GM19099 (cell line): ENCODE measurements around the gene TOR1B.
A peak's percentile ranks its signal among the peaks of the same experiment; 100 is the strongest.

Experiments used
- POLR2A ChIP-seq: IDR thresholded peaks from 3 replicates; pipeline ENCODE4 v1.6.1; 2011; ENCODE audit warnings: low read depth; ENCODE audit not compliant: insufficient read length; ENCODE audit errors: extremely low read depth

Gene TOR1B, protein sequence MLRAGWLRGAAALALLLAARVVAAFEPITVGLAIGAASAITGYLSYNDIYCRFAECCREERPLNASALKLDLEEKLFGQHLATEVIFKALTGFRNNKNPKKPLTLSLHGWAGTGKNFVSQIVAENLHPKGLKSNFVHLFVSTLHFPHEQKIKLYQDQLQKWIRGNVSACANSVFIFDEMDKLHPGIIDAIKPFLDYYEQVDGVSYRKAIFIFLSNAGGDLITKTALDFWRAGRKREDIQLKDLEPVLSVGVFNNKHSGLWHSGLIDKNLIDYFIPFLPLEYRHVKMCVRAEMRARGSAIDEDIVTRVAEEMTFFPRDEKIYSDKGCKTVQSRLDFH

DNA sequence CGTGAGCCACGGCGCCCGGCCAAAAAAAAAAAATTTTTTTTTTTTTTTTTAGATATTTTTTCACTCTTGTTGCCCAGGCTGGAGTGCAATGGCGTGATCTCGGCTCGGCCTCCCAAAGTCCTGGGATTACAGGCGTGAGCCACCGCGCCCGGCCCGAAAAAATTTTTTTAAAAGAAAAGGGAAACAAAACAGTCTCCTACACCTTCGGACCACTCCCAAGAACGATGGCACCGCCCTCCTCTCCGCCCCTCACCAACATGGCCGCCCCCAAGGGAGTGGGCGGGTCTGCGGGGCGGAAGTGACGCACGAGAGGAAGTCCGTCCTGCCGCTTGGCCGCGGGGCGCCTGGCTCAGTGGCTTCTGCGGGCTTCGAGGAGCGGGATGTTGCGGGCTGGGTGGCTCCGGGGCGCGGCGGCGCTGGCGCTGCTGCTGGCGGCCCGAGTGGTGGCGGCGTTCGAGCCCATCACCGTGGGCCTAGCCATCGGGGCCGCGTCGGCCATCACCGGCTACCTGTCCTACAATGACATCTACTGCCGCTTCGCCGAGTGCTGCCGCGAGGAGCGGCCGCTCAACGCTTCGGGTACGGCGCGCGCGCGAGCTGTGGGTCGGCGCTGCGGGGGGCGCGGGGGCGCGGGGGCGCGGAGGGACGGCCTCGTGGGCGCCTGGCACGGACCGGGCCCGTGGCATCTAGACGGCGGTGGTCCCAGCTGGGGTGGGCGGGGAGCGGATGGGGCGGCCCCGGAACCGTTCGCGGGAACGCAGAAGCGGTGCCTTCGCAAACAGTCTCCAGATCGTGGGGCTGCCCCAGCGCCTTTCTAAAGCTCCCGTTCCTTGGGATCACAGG lies at the start of gene TOR1B:
Gene TOR1B (plus strand): TSS at position 352 of the 843 bp plus-strand sequence. CDS start 29 bp downstream, at position 381.
- TF ChIP-seq POLR2A, result peak; percentile 79

DNA sequence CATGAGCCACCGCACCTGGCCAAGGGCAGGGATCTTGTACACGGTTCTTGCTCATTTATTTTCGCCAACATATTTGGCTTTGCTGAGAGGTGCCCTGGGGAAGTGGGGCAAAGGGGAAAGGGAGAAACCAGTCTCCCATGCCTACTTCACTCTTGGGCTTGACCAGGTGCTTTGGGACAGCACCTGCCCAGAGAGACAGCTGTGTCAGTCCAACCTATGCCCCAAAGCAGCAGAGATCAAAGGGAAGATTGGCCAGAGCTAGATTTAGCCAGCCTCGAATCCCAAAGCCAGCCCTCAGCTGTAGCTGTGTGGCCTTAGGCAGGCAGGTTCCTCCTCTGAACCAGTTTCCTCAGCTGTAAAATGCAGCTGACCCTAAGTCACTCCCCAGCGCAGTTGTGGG lies 47.8 kb upstream of the TOR1B start:
- TF ChIP-seq POLR2A, result no peak

DNA sequence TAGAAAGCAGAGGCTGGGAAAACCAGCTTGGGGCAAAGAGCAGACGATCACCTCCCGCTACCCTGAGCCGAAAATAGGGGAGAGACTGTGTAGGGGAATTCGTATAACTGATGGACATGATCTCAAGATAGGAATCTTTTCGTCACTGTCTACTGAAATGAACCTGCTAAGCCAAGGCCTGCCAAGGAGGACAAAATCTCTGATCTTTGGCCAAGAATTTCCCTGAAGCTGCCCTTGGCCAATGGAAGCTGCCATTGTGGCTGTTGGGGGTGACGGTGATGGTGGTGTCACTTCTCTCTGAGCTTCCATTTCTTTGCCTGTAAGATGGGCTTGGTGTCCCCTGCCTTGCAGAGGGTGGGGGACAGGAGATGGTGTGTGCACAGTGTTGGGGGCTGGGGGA lies 46.8 kb upstream of the TOR1B start:
- no peak for TF ChIP-seq POLR2A

DNA sequence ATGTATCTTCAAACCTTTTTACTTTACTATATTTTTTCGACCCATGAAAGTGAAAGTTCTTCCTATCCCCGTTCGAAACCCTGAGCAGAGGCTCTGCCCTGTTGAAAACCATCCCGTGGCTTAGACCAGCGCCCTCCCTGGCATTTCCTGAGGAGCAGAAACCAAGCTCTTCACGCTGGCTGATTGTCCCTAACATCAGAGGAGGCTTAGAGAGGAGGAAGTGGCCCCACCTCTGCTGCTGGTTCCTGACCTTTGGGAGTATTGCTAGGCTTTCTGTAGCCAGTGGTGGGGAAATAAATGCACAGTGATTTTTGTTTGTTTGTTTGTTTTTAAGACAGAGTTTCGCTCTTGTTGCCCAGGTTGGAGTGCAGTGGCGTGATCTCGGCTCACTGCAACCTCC lies 45.9 kb upstream of the TOR1B start:
- no peak for TF ChIP-seq POLR2A

DNA sequence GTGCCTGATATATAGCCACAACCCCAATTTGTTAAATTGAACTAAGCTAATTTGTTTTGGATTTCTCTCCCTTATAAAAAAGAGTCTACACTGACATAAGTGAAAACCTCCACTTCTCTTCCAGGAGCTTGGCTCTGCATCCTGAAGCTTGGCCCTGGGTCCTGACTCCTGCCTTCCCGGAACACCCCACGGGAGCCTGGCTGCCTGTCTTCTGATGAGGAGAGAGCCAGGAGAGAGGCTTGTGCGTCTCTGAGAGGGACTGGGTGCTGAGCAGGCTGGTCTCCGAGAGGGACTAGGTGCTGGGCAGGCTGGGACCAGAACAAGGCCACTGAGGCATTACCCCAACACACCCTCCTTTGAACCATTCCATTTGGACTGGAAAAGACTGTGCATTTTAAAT lies 43.7 kb upstream of the TOR1B start:
- no peak for TF ChIP-seq POLR2A

DNA sequence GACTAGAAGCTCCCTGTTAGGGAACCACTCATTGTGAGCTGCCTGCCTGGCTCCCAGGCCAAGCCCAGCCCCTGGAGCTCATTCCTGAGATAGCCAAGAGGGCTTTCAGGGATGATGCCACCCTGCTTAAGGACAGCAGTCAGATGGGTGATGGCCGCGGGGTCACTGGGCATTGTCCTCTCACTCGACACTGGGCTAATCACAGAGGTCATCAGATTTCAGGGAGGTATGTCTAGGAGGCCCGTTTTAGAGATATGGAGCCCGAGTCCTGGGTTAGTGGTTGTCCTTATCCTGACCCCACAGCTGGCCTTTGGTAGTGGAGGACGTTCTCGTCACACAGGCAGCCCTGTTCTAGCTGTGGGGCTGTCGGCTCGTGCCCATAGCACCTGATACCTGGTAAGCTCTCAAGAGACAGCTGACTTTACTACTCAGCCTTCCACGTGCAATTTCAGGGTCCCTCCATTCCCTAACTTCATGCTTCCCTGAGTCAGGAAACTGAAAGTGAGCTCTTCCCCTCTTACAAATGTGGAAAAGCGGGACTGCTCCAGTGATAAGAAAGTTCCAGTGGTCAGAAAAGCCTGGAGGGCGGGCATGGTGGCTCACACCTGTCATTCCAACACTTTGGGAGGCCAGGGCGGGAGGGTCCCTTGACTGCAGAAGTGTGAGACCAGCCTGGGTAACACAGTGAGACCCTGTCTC lies 43.0 kb upstream of the TOR1B start:
- no peak for TF ChIP-seq POLR2A

DNA sequence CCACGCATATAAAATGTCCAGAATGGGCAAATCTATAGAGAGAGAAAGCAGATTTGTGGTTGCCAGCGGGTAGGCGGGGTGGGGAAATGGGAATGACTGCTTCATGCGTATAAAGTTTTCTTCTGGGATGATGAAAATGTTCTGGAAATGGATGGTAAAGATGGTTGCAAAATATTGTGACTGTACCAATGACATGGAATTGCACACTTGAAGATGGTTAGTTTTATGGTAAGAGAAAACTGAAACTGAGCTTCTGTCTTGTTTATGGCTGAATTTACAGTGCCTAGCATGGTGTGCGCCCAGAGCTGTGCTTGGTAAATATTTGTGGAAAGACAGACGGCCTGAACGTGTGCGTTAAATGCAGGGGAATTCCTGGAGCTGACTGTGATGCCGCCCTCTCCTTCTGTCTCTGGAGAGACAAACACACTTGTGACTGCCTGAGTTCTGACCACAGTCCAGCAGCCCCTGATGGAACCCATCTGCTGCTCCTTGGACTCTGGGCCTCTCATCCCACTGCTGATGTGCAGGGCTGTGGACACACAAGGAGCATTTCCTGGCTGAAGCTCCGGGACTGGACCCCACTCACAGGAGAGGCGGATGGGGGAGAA lies 41.6 kb upstream of the TOR1B start:
- TF ChIP-seq POLR2A, result no peak

DNA sequence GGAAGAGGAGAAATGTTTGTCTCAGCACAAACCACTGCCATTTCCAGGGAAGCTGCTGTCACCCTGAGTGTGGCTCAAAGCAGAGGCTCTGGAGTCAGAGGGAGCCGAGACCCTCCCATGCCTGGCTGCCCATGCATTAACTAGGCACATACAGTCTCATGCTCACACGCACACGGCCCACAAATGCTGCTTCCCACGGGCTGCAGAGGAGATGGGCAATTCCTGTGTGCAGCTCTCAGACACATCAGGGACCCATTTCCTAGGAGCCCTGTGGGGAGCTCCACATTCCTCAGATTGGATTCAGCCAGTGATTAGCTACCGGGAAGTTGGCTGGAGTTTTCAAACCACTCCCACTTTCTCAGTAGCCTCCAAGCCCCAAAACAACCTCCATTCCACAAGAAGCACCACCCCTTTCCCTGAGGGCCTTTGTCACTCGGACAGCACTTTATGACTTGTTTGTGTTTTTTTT lies 41.0 kb upstream of the TOR1B start:
- no peak for TF ChIP-seq POLR2A

DNA sequence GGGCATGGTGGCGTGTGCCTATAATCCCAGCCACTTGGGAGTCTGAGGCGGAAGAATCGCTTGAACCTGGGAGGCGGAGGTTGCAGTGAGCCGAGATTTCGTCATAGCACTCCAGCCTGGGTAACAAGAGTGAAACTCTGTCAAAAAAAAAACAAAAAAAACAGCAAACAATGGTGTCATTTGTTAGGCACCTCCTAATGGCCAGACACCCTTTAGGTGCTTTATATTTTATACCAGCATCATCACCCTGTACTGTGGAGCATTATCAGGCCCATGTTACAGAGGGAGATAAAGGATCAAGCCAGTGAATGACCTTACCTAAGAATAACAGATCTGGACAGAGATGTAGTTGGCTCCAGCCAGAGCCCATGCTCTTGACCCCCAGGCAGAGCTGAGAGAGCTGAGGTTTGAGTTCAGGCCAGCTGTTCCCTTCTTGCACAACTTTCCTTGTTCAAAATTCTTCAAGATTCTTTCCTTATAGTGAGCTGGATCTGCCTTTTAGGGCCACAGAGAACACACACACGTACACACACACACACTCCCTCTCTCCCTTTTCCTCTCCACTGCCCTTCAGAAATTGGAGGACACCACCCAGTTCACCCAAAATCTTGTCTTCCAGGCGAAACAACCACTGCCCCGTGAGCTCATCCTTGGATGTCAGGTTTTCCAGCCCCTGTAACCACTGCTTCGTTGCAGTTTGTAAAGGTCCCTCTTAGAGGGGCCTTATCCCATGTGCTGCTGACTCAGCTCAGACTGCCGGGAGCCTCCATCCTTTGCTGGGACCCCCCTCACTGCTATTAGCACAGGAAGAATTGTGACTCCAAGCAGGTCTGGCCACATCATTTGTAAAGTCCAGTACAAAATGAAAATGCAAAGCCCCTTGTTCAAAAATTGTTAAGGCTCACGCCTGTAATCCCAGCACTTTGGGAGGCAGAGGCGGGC lies 39.7 kb upstream of the TOR1B start:
- no peak for TF ChIP-seq POLR2A

DNA sequence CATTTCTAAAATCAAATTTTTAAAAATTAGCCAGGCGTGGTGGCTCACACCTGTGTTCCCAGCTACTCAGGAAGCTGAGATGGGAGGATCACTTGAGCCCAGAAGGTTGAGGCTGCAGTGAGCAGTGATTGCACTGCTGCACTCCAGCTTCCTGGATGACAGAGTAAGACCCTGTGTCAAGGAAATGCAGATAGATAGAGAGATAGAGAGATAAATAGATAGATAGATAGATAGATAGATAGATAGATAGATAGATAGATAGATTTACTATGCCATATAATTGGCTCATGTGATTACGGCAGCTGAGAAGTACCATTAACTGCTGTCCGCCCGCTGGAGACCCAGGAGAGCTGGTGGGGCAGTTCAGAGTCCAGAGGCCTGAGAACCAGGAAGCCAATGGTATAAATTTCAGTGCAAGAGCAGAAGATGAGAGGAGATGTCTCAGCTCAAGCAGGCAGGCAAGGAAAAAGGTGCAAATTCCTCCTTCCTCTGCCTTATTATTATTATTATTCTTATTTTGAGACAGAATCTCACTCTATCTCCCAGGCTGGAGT lies 37.1 kb upstream of the TOR1B start:
- no peak for TF ChIP-seq POLR2A

DNA sequence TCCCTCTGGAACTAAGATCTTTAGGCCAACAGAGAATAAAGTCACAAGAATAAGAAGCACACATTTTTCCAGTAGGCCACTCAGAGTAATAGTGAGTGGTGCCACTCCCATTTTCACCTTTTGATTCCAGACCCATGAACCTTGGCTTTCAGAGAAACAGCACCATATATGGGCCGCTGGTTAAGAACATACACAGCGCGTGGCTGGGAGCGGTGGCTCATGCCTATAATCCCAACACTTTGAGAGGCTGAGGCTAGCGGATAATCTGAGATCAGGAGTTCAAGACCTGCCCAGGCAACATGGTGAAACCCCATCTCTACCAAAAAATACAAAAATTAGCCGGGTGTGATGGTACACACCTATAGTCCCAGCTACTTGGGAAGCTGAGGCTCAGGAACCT lies 34.5 kb upstream of the TOR1B start:
- TF ChIP-seq POLR2A, result no peak

DNA sequence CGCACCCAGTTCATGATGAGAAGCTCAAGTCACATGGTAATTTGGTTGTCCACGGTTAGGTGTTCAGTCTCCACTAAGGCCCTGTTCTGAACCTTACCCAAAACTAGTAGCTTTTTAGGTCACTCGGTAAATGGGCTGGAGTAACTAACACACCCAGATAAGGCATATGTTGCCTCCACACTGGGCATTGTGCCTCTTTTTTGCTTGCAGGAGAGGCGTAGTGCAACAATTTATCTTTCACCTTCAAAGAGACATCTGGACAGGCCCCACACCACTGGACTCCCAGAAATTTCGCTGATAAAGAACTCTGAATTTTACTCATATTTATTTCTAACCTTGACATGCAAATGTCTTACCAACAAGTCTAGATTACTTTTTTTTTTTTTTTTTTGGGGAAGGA lies 33.3 kb upstream of the TOR1B start:
- no peak for TF ChIP-seq POLR2A

DNA sequence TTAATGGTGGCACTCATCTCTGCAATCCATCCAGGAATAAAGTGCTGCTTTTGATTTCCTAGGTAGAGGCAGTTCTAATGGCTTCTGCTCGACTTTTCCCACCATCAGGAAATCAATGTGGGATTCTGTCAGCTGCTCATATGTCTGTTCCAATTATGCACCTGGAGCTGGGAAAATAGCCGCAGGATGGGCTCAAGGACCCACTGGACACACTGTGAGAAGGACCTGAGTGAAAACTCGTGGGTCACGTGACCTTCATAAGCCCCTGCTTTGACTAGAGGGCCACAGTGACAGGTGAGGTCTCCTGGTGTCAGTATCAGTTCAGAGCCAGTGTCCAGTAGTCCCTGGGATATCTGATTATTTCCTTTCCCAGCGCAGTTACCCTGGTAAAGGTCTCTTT lies 32.2 kb upstream of the TOR1B start:
- TF ChIP-seq POLR2A, result no peak
